Testis (tissue), 2 donors: ENCODE results near the gene MINAR2.

Experiments used
- CTCF ChIP-seq, 3 experiments: fragments of 450-650 bp in 2 of 3; fragments of 200-600 bp in 1 of 3; sonication (generic) in 1 of 3; IDR thresholded peaks; one replicate each; pipeline ENCODE4 v1.5.1; 2016 to 2019; ENCODE audit warnings: antibody characterized with exemption in 3 of 3, mild to moderate bottlenecking in 2 of 3, moderate library complexity in 1 of 3
- POLR2A ChIP-seq: fragments of 450-650 bp; IDR thresholded peaks from one replicate; pipeline ENCODE4 v1.6.1; 2017; ENCODE audit warnings: antibody characterized with exemption, mild to moderate bottlenecking, moderate library complexity

- TF ChIP-seq CTCF (IDR thresholded peaks at IDR 0.05) (peak; percentile 63 to 80 (median 78)), POLR2A (no peak)
Observed at GRCh38 chr5:129771058-129771838, 23.4 kb downstream of the MINAR2 start.
